SK-N-SH treated with all-trans-retinoic acid at 6 μM for 48 hours (cell line): ENCODE data around the gene PTPRD.

ENCODE experiments used
- ATAC-seq: fragments of 200-7000 bp; cut with Tn5 transposase; 3 replicates; pipeline ENCODE4 v1.9.1; 2020; ENCODE audit warnings: mild to moderate bottlenecking, moderate library complexity
- ARNTL ChIP-seq: fragments of 450-650 bp; formaldehyde crosslinking; IDR thresholded peaks from 2 replicates; pipeline ENCODE4 v1.5.0; 2020; ENCODE audit warnings: low read depth, mild to moderate bottlenecking, moderate library complexity, borderline replicate concordance
- CREB5 ChIP-seq: fragments of 250-450 bp; sonication (Bioruptor Pico); IDR thresholded peaks from 2 replicates; pipeline ENCODE4 v1.5.1; 2020; ENCODE audit warnings: low read depth, mild to moderate bottlenecking, moderate library complexity
- CSDC2 ChIP-seq: fragments of 250-450 bp; sonication (Bioruptor Pico); IDR thresholded peaks from 2 replicates; pipeline ENCODE4 v1.5.0; 2020; ENCODE audit warnings: mild to moderate bottlenecking, moderate library complexity
- CSRNP3 ChIP-seq: fragments of 250-450 bp; sonication (Bioruptor Pico); IDR thresholded peaks from 2 replicates; pipeline ENCODE4 v1.5.1; 2021; ENCODE audit warnings: mild to moderate bottlenecking, moderate library complexity
- ESRRG ChIP-seq: fragments of 250-450 bp; sonication (Bioruptor Pico); IDR thresholded peaks from 2 replicates; pipeline ENCODE4 v1.6.1; 2021; ENCODE audit warnings: mild to moderate bottlenecking
- ISL1 ChIP-seq: fragments of 250-450 bp; sonication (Bioruptor Pico); IDR thresholded peaks from 2 replicates; pipeline ENCODE4 v2.1.2; 2022; ENCODE audit warnings: mild to moderate bottlenecking, moderate library complexity
- OSR1 ChIP-seq: fragments of 250-450 bp; sonication (Bioruptor Pico); IDR thresholded peaks from 2 replicates; pipeline ENCODE4 v1.8.0; 2022; ENCODE audit warnings: moderate library complexity, mild to moderate bottlenecking, inconsistent platforms
- PATZ1 ChIP-seq: fragments of 250-450 bp; sonication (Bioruptor Pico); IDR thresholded peaks from 2 replicates; pipeline ENCODE4 v1.8.0; 2020; ENCODE audit warnings: mild to moderate bottlenecking, moderate library complexity, borderline replicate concordance
- PPARA ChIP-seq: fragments of 250-450 bp; sonication (Bioruptor Pico); IDR thresholded peaks from 2 replicates; pipeline ENCODE4 v1.5.0; 2020; ENCODE audit warnings: mild to moderate bottlenecking, borderline replicate concordance
- RARB ChIP-seq: fragments of 250-450 bp; sonication (Bioruptor Pico); IDR thresholded peaks from 2 replicates; pipeline ENCODE4 v1.8.0; 2021; ENCODE audit warnings: mild to moderate bottlenecking, moderate library complexity
- TOX ChIP-seq: fragments of 250-450 bp; sonication (Bioruptor Pico); IDR thresholded peaks from 2 replicates; pipeline ENCODE4 v1.8.0; 2021; ENCODE audit warnings: mild to moderate bottlenecking, moderate library complexity, borderline replicate concordance
- TSHZ2 ChIP-seq: fragments of 250-450 bp; sonication (Bioruptor Pico); IDR thresholded peaks from 2 replicates; pipeline ENCODE4 v1.5.0; 2020; ENCODE audit warnings: mild to moderate bottlenecking, moderate library complexity
- ZFP3 ChIP-seq: fragments of 250-450 bp; sonication (Bioruptor Pico); IDR thresholded peaks from 2 replicates; pipeline ENCODE4 v1.5.0; 2020; ENCODE audit warnings: mild to moderate bottlenecking, moderate library complexity
- ZFP30 ChIP-seq: fragments of 450-650 bp; formaldehyde crosslinking; IDR thresholded peaks from 2 replicates; pipeline ENCODE4 v1.5.0; 2022; ENCODE audit warnings: mild to moderate bottlenecking, moderate library complexity
- ZNF565 ChIP-seq: fragments of 450-650 bp; formaldehyde crosslinking; conservative IDR thresholded peaks from 2 replicates; pipeline ENCODE4 v1.5.0; 2020; ENCODE audit warnings: low read depth, mild to moderate bottlenecking, moderate library complexity
- ZNF70 ChIP-seq: fragments of 450-650 bp; formaldehyde crosslinking; IDR thresholded peaks from 2 replicates; pipeline ENCODE4 v1.5.0; 2020; ENCODE audit warnings: mild to moderate bottlenecking, moderate library complexity
- ZNF8 ChIP-seq: fragments of 450-650 bp; formaldehyde crosslinking; IDR thresholded peaks from 2 replicates; pipeline ENCODE4 v1.5.0; 2020; ENCODE audit warnings: mild to moderate bottlenecking, moderate library complexity

Gene PTPRD

GRCh38 chr9:9142001-9142400, 1470.8 kb downstream of the PTPRD start:
- TF ChIP-seq ISL1 (no peak), ZFP3 (no peak), CSRNP3 (CRISPR knock-in tag) (no peak), TSHZ2 (no peak), CSDC2 (CRISPR knock-in tag) (no peak)
- ATAC-seq, result no peak

- TF ChIP-seq RARB (CRISPR knock-in tag) (no peak), CREB5 (CRISPR knock-in tag) (no peak), ISL1 (no peak), ZNF8 (CRISPR knock-in tag) (no peak), TOX (CRISPR knock-in tag) (no peak), ESRRG (CRISPR knock-in tag) (no peak), PATZ1 (no peak), TSHZ2 (no peak), ZFP30 (CRISPR knock-in tag) (no peak)
- no peak for ATAC-seq
Observed at GRCh38 chr9:9133526-9133925, 1479.3 kb downstream of the PTPRD start.

GRCh38 chr9:9124616-9125015, 1488.2 kb downstream of the PTPRD start:
- TF ChIP-seq ZNF70 (CRISPR knock-in tag) (no peak), ARNTL (no peak), ZNF8 (CRISPR knock-in tag) (no peak), OSR1 (CRISPR knock-in tag) (no peak), RARB (CRISPR knock-in tag) (no peak), TSHZ2 (no peak), PPARA (CRISPR knock-in tag) (no peak), ESRRG (CRISPR knock-in tag) (no peak), PATZ1 (no peak), ISL1 (no peak), ZNF565 (CRISPR knock-in tag) (no peak)
- ATAC-seq, result no peak
